GM19468 (cell line): ENCODE data around the gene RBM20.
A peak's percentile ranks its signal among the peaks of the same experiment; 100 is the strongest.

ENCODE experiments used
- ATAC-seq: cut with Tn5 transposase; IDR thresholded peaks from one replicate; pipeline ENCODE4 v1.9.1; 2021; ENCODE audit warnings: mild to moderate bottlenecking, moderate library complexity, moderate number of reproducible peaks; ENCODE audit not compliant: unreplicated experiment; ENCODE audit errors: extremely low read depth

The RBM20 gene

DNA sequence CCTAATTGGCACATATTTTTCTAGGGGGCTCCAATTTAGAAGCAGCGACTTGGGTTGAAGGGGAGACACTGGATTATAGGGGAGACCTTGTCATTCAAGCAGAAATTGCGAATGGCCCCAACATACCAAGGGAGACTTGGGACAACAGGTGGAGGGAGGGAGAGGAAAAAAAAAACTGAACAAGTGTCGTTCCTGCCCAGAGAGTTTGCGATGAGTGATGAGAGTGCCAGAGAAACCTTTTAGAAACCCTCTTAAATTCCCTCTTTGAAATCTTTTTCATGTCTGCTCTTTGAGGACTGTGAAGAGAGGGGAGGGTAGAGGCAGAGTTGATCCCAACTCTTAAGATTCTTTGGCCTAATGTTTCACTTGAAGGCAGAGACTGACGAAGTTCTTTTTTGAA, 24.3 kb downstream of the RBM20 start:
- no peak for ATAC-seq

DNA sequence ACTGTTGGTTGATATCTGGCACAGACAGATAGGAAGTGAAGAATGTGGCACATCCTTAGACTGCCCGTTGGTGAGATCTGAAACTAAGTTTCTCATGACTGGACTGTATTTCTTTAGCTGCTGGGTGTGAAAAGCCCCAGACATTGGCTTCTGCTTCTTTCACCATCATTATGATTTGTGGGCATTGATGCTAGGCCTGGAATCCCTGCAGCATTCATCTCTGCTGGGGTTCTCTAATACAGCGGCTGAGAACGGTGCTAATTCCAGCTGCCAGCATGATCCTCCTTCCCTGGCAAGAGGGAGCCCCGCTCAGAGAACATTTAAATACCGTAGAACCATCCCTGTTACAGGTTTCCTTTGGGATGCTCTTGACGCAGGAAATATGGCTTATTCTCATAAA, 26.2 kb downstream of the RBM20 start:
- no peak for ATAC-seq

DNA sequence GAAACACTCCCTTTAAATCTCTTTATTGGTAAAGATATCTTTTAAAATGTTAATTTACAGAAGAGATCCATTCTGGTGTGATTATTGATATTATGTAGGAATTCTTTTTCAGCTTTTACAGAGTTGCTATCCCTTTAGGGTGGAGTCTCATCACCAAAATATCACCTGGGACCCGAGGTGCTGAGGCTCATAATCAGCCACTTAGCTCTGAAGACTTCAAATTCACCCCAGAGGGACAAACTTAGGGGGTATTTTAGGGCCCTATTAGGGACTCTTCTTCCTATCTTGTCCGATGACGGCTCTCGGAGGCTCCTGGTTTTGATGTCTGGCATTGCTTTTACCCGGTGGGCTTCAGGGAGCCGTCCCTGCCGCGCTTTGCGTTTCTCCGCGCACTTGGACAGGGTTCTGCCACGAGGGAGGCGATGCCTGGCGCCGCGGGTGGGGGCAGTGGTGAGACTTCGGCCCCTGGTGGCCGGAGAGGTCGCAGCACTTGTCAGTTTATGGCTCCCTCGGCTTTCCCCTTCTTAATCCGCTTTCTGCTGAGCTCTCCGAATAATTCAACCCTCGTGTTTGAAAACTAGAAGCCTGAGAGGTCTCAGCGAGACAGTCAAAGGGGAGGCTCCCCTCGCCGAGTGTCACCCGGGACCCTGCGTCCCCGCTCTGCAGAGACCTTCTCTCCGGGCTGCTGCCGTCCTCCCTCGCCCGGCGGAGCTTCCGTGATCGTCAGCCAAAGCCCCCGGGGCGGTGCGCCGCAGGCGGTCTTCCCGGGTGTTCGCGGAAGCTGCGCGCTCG, 27.8 kb downstream of the RBM20 start:
- ATAC-seq: peak; percentile 99

GRCh38 chr10:110672580-110672919, 28.4 kb downstream of the RBM20 start:
- no peak for ATAC-seq

- ATAC-seq: no peak
Measured at GRCh38 chr10:110676016-110676415, 31.9 kb downstream of the RBM20 start.

DNA sequence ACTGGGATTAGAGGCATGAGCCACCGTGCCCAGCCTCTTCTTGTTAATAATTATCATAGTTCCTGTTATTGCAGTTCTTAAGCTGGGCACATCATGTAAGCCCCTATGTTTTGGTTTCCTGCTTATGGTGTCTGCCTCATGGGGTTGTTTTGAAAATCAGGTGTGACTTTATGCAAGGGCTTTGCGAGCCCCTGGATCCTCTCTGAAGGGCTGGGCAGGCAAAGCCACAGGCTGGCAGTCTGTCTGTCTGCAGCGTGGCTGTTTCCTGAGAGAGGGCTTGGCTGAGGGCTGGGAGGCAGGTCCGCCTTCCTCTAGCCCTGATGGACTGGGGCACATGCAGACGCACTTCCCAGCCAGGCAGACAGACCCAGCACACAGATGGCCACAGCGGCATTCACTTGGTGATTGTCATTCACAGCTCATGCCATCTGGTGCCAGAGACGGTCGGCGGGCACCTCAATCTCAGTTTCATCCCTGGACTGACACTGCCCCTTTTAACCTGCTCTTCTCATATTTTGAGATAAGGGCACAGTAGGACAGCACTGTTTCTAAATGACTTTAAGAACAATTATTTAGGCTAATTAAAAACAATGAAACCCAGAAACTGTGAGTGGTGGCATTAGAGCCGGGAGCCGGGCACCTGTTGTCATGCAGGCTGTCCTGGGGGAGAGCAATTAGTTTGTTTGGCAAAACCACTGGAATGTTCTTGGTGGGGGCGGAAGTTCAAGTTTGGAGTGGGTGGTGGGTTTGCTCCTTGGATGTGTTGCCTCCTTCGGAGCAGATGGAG, 35.5 kb downstream of the RBM20 start:
- ATAC-seq: no peak

- no peak for ATAC-seq
Measured at GRCh38 chr10:110680273-110681020, 36.3 kb downstream of the RBM20 start.

GRCh38 chr10:110681023-110681681, 37.0 kb downstream of the RBM20 start:
- no peak for ATAC-seq

- no peak for ATAC-seq
Measured at GRCh38 chr10:110682348-110682747, 38.2 kb downstream of the RBM20 start.

DNA sequence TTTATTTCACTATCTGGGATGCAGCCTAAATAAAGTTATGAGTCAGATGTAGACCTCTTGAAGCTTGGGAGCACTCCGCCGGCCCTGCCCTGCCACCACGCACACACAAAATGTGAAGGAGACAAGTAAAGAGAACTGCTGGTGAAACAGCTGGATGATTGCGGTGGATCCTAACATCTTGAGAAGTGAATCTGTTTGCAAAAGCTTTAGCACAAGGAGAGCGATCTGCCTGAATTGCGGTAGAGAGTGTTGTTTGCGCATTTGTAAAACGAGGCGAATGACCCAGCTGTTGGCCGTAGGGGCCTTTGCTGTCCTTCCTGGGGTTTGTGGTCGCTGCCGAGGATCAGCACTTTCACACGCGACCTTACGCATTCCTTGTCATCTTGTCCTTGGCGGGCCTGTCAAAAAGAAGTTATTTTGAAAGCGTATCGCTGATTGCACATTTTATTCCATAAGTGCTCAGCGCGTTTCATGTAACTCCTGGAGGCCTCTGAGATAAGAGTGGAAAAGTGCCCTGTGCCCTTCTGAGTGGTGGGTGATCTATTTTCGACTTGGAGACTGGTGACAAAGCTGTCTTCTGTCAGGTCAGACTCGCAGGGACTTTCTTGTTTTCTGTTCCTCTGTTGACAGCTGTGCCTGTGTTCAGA, 40.8 kb downstream of the RBM20 start:
- ATAC-seq: no peak

DNA sequence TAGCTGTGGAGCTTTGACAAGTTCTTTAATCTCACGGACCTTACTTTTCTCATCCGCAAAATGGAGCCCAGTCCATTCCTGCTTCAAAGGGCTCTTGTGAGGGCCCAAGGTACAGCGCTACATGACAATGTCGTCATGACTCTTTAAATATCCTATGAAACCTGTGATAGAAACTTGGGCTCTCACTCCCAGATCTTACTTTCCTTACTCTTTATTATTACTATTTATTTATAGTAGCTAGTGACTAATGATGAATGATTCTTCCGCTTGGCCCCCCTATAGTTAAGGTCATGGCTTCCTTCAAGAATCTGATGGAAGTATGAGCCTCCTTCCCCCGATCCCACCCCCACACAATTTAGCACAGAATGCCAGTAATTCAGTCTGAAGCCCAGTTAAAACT, 41.9 kb downstream of the RBM20 start:
- ATAC-seq: no peak

GRCh38 chr10:110686949-110687348, 42.8 kb downstream of the RBM20 start:
- ATAC-seq: no peak

DNA sequence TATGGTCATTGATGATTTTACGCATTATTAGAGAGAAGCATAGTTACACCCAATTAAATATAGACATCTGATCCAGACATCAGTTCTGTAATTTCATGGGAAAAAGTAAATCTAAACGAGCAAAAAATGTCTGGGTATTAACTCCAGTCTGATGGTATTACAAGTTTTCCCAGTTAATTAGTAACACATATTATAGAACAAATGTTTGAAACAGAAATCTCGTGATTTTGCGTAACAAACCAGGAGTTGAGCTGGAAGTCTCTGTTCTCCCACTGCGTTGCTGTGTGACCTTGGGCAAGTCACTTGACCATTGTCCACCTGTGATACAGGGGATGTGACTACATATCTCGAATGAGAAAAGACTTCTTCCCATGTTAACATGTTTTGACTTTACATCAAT, 43.3 kb downstream of the RBM20 start:
- ATAC-seq: no peak

DNA sequence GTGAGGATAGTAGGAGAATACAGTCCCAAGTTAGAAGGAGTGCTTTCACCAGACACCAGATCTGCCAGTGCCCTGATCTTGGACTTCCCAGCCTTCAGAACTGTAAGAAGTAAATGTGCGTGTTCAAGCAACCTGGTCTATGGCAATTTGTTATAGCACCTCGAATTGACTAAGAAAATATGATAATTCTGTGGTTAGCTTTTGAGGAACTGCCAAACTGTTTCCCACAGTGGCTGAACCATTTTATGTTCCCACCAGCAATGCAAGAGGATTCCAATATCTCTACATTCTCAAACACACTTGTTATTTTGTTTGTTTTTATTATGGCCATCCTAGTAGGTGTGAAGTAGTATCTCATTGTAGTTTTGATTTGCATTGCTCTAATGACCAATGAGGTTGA, 47.0 kb downstream of the RBM20 start:
- no peak for ATAC-seq

DNA sequence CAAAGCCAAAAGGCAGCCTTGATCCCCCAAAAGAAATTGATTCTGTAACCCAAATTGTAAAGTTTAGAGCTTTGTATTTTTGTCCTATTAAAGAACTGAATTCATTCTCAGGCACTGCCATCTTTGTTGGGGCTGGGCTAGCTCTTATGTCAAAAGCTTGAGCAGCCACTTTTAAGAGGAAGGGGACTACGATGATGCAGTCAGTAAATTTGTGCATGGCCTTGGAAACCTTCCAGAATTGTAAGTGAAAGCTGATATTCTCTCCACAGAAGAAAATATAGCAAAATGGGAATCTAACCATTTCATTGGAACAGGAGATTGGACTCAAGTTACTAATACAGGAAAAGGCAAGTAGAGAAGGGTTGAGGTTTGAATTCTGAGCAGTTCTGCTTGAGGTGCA, 50.1 kb downstream of the RBM20 start:
- no peak for ATAC-seq

GRCh38 chr10:110694820-110695538, 50.8 kb downstream of the RBM20 start:
- no peak for ATAC-seq

DNA sequence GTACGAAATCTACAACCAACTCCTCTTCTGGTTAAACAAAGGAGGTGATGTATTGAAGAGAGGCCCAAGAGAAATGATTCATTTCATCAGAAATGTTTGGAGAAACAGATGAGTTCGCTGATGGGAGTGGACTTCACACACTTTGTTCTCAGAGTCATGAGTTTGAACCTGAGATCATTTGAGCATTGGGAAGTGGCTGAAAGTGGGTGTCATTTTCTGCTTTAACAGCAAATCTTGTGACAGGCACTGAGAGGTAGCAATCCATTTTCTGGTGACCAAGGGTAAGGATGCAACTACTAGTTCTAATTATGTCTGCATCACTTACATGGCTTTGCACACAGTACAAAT, 51.4 kb downstream of the RBM20 start:
- no peak for ATAC-seq

DNA sequence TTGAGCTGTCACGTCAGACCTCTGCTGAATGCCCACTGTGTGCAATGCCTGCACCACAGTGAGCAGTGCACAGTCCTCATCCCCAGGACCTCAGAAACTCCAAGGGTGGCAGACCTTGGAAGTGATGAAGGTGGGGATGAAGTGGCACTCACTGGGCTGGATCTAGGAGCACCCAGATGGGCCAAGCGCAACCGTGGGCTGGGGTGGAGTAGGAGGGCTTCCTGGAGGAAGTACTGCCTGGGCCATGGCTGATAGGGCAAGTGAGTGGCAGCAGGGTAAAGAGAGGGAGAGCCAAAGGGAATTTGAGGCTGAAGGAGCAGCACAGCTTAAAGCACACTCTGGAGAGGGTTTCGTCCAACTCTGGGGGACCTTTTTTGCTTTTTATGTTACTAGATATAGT, 52.3 kb downstream of the RBM20 start:
- no peak for ATAC-seq

GRCh38 chr10:110698340-110698739, 54.2 kb downstream of the RBM20 start:
- ATAC-seq: no peak

- no peak for ATAC-seq
Measured at GRCh38 chr10:110698782-110699201, 54.7 kb downstream of the RBM20 start.
